ENCODE results near the gene OSR1.

DNA sequence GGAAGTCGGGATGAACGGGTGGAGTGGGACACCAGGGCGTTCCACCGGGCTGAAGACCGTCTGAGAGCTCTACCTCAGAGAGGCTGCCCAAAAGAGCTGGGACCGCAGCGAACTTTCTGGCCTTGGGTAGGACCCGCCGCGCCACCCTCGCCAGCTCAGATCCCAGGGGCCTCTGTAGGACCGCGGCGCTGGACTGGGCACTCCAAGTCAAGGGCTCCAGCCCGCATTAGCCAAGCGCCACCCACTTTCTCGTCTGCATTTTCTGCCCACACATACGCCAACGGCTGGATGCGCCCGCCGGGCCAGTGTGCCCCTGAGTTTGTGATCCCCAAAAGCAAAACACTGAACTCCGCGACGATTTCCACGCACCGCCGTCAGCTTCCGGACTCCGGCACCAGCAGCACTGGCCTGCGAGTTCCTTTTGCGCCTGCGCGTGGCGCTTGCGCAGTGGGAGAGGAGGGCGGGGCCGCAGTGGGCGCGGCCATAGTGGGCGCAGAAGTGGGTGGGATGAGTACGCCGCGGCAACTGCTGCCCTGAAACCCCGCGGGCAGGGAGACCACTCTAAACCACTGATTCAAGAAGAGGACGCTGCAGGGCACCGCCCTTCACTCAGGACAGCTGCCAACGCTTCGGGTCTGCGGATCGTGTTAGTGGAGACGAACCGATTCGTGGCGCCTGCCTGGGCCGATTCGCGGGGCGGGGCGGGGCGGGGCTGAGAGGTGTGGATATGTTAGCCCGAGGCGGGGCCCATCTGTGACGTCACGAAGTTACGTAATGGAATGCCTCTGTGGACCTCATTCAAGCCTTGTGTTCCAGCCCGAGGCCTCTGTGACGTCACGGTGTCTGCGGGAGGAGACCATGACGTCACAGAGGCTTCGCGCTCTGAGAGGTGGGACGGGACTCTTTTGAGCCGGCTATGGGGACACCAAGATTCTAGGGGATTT lies 10.5 kb downstream of the OSR1 start:
- TF ChIP-seq, protein P1, sequence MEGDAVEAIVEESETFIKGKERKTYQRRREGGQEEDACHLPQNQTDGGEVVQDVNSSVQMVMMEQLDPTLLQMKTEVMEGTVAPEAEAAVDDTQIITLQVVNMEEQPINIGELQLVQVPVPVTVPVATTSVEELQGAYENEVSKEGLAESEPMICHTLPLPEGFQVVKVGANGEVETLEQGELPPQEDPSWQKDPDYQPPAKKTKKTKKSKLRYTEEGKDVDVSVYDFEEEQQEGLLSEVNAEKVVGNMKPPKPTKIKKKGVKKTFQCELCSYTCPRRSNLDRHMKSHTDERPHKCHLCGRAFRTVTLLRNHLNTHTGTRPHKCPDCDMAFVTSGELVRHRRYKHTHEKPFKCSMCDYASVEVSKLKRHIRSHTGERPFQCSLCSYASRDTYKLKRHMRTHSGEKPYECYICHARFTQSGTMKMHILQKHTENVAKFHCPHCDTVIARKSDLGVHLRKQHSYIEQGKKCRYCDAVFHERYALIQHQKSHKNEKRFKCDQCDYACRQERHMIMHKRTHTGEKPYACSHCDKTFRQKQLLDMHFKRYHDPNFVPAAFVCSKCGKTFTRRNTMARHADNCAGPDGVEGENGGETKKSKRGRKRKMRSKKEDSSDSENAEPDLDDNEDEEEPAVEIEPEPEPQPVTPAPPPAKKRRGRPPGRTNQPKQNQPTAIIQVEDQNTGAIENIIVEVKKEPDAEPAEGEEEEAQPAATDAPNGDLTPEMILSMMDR (conservative IDR thresholded peaks at IDR 0.05; ENCODE audit: low read depth, low read length): no peak
- no peak for TF ChIP-seq EZH2 (IDR thresholded peaks at IDR 0.05; ENCODE audit: borderline replicate concordance, low read depth, low read length, poor library complexity, severe bottlenecking)

All from A673 (cell line).